ENCODE results near the gene DGKI. TPM values are rescaled to one million over a fixed set of nuclear protein-coding genes. Genes with fewer than 3 reads are reported as not detected.

DGKI gene
- total and polyA plus RNA-seq, 3 donors from 2014 or later = 3.2 to 6.6 (median 4.3) TPM

DNA sequence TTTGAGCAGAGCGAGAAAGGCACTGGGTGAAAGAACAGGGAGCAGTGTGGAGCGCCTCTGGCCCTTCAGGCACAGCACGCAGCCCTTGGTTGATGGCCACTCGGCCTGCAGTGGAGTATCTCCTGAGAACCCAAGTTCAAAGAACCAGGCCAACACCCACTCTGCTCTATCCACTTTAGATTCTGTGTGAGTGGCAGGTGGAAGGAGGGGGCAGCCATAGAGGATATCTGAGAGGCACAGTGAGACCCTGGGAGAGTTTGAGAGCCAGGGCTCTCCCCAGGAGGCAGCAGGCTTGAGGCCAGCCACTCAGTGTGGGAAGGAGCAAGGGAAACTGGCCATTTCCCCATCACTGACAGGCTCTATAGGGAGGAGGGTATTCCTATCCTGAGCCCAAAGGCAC lies 450.7 kb downstream of the DGKI start:
- intact Hi-C loops (cut with DNase I; ENCODE audit: low total_unique reads) = no loop called here

DNA sequence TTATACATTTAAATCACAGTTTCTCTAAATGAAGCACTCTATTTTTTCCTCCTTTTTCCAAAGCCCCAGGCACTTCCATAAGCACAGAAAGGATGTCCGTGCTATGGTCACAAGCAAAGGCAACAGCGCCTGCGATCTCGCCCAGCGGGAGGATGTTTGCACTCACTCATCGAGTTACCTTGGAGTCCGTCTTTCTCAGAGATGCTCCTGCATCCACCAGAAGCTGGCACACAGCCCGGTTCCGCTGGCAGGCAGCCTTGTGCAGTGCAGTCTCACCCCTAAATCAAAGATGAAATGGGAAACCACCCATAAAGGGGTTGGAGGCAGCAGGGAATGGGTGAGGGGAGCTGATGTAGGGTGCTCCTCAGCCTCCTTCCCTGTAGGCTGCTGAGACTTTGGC lies 451.4 kb downstream of the DGKI start:
- TF ChIP-seq, protein P1, sequence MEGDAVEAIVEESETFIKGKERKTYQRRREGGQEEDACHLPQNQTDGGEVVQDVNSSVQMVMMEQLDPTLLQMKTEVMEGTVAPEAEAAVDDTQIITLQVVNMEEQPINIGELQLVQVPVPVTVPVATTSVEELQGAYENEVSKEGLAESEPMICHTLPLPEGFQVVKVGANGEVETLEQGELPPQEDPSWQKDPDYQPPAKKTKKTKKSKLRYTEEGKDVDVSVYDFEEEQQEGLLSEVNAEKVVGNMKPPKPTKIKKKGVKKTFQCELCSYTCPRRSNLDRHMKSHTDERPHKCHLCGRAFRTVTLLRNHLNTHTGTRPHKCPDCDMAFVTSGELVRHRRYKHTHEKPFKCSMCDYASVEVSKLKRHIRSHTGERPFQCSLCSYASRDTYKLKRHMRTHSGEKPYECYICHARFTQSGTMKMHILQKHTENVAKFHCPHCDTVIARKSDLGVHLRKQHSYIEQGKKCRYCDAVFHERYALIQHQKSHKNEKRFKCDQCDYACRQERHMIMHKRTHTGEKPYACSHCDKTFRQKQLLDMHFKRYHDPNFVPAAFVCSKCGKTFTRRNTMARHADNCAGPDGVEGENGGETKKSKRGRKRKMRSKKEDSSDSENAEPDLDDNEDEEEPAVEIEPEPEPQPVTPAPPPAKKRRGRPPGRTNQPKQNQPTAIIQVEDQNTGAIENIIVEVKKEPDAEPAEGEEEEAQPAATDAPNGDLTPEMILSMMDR (IDR thresholded peaks at IDR 0.05) = no peak
- TF ChIP-seq POLR2A (IDR thresholded peaks at IDR 0.05) = no peak
- DNase-seq = no peak
- no peaks in the 10 kb centered on the region for H3K36me3 ChIP-seq (ENCODE audit: low read depth, missing control alignments)
- H3K27ac ChIP-seq = no peak overlapping the region
- intact Hi-C loops (cut with DNase I; ENCODE audit: low total_unique reads) = no loop called here
- H3K4me1 ChIP-seq = no peaks in the 10 kb centered on the region
- H3K27me3 ChIP-seq = no peaks in the 10 kb centered on the region
- 69 to 86% methylated on average over 9 of the region's 9 CpGs for WGBS, 2 donors
- no peak overlapping the region for H3K4me3 ChIP-seq
- H3K9me3 ChIP-seq = no peaks in the 10 kb centered on the region

More for the DNA sequence above, 450.7 kb downstream of the DGKI start:
- Histone ChIP-seq H3K4me3 (no peak overlapping the region), H3K27me3 (no peaks in the 10 kb centered on the region), H3K27ac (no peak overlapping the region), H3K9me3 (no peaks in the 10 kb centered on the region), H3K4me1 (no peaks in the 10 kb centered on the region), H3K36me3 (ENCODE audit: low read depth, missing control alignments) (no peaks in the 10 kb centered on the region)
- DNase-seq = no peak
- WGBS, 2 donors = 90 to 93% methylated on average over 4 of the region's 4 CpGs
- TF ChIP-seq POLR2A (IDR thresholded peaks at IDR 0.05) = no peak
- TF ChIP-seq, protein P1 (IDR thresholded peaks at IDR 0.05) = no peak

DNA sequence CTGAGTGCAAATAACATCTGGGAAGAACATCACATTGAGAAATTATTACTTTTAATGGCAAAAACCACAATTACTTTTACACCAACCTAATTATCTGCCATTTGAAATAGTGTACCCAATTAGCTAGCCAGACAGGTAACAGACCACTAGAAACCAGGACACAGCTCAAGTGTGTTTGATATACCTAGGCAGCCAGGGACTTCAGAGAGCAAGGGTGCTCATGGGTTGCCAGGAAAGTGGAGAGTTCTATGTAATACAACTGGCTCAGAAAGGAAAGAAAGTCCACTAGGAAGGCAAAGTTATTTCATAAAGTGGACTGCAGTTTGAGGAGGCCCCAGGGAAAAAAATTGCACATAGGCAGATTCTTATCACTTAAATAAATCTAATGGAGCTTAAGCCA lies 453.2 kb downstream of the DGKI start:
- no peaks in the 10 kb centered on the region for H3K36me3 ChIP-seq (ENCODE audit: low read depth, missing control alignments)
- intact Hi-C loops (cut with DNase I; ENCODE audit: low total_unique reads) = no loop called here
- TF ChIP-seq, protein P1 (IDR thresholded peaks at IDR 0.05) = no peak
- no peak for TF ChIP-seq POLR2A (IDR thresholded peaks at IDR 0.05)

DNA sequence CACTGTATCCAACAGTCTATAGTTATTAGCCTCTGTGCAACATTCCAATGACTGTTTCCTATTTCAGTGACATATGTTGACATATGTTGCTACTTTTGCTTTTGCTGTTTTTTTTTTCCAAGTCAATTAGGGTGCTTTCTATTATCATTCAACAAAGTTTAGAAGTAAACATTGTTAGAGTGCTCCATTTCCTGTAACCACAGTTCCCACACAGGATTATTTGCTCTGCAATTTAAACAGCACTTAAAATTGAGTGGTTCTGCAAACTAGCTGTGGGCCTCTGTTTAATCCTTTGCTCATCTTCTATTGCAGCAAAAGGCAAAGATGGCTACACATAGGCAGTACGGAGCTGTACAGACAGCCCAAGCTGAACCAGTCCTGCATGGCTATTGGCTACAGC lies 456.7 kb downstream of the DGKI start:
- H3K27ac ChIP-seq = no peak overlapping the region
- no peak for TF ChIP-seq POLR2A (IDR thresholded peaks at IDR 0.05)
- TF ChIP-seq, protein P1 (IDR thresholded peaks at IDR 0.05) = no peak
- H3K36me3 ChIP-seq (ENCODE audit: low read depth, missing control alignments) = no peaks in the 10 kb centered on the region
- intact Hi-C loops (cut with DNase I; ENCODE audit: low total_unique reads) = no loop called here
- DNase-seq = no peak
- H3K27me3 ChIP-seq = no peaks in the 10 kb centered on the region
- H3K4me3 ChIP-seq = no peak overlapping the region
- no peaks in the 10 kb centered on the region for H3K9me3 ChIP-seq
- 71 to 86% methylated on average over 1 of the region's 1 CpG for WGBS, 2 donors
- H3K4me1 ChIP-seq = no peaks in the 10 kb centered on the region

More for the DNA sequence above, 453.2 kb downstream of the DGKI start:
- no peak for DNase-seq
- H3K4me1 ChIP-seq = no peaks in the 10 kb centered on the region
- no peaks in the 10 kb centered on the region for H3K9me3 ChIP-seq
- H3K4me3 ChIP-seq = no peak overlapping the region
- no peak overlapping the region for H3K27ac ChIP-seq
- H3K27me3 ChIP-seq = no peaks in the 10 kb centered on the region

DNA sequence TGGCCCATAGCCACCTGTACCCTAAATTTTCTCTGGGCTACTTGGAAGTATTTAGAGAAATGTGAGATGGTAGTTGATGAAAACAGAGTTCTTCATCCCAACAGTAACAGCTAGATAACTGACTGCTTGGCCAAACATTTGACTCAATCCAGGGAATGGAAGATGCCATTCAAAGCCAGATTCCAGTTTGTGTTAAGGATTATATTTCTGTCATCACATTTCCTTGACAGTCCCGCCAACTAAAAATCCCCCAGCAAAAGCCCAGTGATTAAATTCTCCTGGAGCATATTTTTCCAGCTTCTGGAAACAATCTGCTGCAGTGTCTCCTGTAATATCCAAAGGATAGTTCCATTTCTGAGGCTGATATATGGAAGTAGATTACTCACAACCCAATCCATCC lies 457.9 kb downstream of the DGKI start:
- no peaks in the 10 kb centered on the region for H3K4me1 ChIP-seq
- no peak for DNase-seq
- 100% methylated on average over 1 of the region's 1 CpG for WGBS, 2 donors

More for the DNA sequence above, 457.9 kb downstream of the DGKI start:
- TF ChIP-seq POLR2A (IDR thresholded peaks at IDR 0.05) = no peak
- TF ChIP-seq, protein P1 (IDR thresholded peaks at IDR 0.05) = no peak
- Histone ChIP-seq H3K27ac (no peak overlapping the region), H3K27me3 (no peaks in the 10 kb centered on the region), H3K4me3 (no peak overlapping the region), H3K9me3 (no peaks in the 10 kb centered on the region), H3K36me3 (ENCODE audit: low read depth, missing control alignments) (no peaks in the 10 kb centered on the region)
- intact Hi-C loops (cut with DNase I; ENCODE audit: low total_unique reads) = no loop called here
